ENCODE data around the gene HOXB1.

GRCh38 chr17:48546924-48547807 is 16.4 kb upstream of the HOXB1 start:
- TF ChIP-seq BHLHE40 (IDR thresholded peaks at IDR 0.05; ENCODE audit: borderline replicate concordance): no peak
- TF ChIP-seq TARDBP (IDR thresholded peaks at IDR 0.05): no peak
- no peak for TF ChIP-seq SP1 (IDR thresholded peaks at IDR 0.05)
- TF ChIP-seq FOXA1 (IDR thresholded peaks at IDR 0.05): no peak
- TF ChIP-seq L3MBTL2 (conservative IDR thresholded peaks at IDR 0.05): no peak
- no peak for TF ChIP-seq FOXM1 (IDR thresholded peaks at IDR 0.05; ENCODE audit: borderline replicate concordance)
- no peak for TF ChIP-seq SUZ12 (IDR thresholded peaks at IDR 0.05)
- TF ChIP-seq PKNOX1 (IDR thresholded peaks at IDR 0.05): peak; percentile 79
- peak; percentile 82; the same call in 1 of the 2 replicates for TF ChIP-seq ARNT (IDR thresholded peaks at IDR 0.05)
- peak; percentile 89 for TF ChIP-seq CTBP1 (IDR thresholded peaks at IDR 0.05; ENCODE audit: borderline replicate concordance)
- no peak for TF ChIP-seq NFRKB (IDR thresholded peaks at IDR 0.05)
- TF ChIP-seq ELF4 (IDR thresholded peaks at IDR 0.05): no peak
- TF ChIP-seq ZNF384 (IDR thresholded peaks at IDR 0.05): no peak
- no peak for TF ChIP-seq LEF1 (IDR thresholded peaks at IDR 0.05; ENCODE audit: borderline replicate concordance)

Data from HEK293T (cell line).